GM18907 (cell line): ENCODE measurements around the gene PDE11A.
"Not testable (repeated sequence)": the region's sequence is repeated elsewhere in the genome, so short reads cannot be mapped to it uniquely, and the experiment has no call there.

Experiments used
- ATAC-seq: cut with Tn5 transposase; IDR thresholded peaks from one replicate; pipeline ENCODE4 v1.9.1; 2021; ENCODE audit warnings: mild to moderate bottlenecking, moderate library complexity; ENCODE audit not compliant: unreplicated experiment

The PDE11A gene

DNA sequence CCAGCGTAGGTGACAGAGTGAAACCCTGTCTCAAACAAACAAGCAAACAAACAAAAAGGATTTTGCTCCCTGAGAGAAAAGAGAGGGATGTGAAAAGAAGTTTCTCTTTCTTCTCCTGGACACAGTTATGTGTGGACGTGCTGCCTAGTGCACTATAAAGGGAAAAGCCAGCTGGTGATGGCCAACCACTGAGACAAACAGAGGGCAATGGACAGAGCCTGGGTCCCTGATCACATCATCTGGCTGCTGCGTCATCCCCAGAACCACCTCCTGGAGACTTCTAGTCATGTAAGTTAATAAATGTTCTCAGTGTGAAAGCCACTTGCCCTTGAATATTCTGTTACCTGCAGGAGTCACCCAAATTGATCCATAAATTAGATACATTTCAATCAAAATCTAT, 184.9 kb downstream of the PDE11A start:
- no peak for ATAC-seq

DNA sequence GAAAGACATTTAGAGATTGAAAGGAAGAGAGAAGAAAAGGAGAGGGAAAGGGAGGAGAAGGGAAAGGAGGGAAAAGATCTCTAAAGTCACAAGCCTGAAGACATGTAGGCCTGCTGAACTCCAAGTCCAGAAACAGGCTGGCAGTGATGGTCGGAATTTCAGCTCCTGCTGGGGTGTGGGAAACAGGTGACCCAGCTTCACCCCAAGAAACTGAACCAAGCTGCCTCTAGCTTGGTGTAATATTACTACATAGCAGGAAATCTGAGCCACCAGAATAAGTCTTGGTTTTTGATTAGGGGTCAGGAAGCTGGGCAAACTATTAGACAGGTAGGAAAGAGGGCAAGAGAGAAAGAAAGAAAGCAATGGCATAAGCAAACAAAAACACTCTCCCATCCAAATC, 185.8 kb downstream of the PDE11A start:
- ATAC-seq: no peak

DNA sequence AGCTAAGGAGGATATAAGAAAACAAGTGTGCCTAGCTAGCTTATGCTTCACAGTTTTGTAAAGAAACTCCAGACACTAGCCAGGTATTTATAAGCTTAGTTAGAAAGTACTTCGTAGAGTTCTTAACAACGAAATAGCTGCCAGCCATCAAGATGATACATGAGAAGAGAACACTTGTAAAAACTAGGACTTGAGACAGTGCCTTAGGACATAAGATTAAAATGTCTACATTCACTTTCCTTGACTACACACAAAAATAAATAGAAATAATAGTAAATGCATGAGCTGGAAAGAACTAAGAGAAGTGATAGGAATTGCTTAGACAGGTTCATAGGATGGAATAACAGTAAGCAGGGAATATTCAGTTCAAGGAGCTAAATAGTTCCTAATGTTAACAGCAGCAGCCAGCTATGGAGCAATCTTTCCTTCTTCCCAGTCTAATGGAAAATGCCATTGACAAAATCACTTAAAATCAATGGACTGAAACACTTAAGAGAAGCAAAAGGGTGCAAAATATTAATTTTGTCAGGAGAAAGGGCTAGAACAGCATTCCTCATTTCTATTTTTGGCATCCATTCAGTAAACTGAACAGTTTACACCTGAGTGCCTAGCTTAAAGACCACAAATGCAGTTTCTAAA, 186.6 kb downstream of the PDE11A start:
- no peak for ATAC-seq

DNA sequence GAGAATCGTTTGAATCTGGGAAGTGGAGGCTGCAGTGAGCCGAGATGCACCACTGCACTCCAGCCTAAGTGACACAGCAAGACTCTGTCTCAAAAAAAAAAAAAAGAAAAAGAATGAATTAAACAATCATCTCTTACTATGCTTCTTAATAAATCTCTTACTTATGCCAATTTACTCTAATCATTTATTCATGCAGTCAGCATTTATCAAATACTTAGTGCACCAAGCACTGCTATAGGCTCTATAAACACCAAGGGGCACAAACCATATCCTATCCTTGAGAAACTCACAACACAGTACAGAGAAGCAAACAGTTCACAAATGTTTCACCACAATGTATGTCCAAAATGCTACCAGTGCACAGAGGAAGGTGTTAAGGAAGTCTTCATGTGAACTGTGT, 189.4 kb downstream of the PDE11A start:
- no peak for ATAC-seq

DNA sequence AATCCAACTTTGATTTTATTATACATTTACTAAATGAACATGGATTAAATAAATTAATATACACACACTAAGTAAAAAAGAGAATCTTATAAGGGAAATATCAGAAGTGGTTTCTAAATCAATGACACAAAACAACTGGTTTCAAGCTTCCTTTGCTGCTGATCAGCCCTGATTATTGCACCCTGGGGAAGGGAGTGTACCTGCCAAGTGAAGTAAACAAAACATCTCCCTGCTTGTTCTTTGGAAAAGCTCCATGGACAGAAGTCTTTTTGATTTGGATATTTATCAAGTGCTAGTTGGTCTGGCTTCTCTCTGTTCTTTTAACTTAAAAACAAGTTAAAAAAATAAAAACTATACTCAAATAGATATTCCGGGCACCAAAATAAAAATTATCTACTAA, 190.1 kb downstream of the PDE11A start:
- no peak for ATAC-seq

DNA sequence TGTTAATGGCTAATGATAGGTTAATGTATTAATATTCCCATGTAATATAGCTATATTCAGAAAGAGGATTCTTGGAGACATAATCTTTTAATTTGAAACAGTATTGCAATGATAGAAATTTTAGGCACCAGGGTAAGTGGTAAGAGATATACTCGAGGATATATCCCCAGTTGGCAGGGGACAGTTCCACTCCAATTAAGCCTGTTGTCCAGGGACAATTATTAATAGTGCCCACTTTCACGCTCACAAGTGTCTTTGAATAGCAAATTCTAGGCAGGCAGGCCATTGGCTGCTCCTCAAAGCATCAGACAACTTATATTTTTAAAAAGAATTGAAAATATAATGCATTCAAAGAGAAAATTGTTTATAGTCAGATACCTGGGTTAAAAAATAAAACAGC, 190.7 kb downstream of the PDE11A start:
- no peak for ATAC-seq

DNA sequence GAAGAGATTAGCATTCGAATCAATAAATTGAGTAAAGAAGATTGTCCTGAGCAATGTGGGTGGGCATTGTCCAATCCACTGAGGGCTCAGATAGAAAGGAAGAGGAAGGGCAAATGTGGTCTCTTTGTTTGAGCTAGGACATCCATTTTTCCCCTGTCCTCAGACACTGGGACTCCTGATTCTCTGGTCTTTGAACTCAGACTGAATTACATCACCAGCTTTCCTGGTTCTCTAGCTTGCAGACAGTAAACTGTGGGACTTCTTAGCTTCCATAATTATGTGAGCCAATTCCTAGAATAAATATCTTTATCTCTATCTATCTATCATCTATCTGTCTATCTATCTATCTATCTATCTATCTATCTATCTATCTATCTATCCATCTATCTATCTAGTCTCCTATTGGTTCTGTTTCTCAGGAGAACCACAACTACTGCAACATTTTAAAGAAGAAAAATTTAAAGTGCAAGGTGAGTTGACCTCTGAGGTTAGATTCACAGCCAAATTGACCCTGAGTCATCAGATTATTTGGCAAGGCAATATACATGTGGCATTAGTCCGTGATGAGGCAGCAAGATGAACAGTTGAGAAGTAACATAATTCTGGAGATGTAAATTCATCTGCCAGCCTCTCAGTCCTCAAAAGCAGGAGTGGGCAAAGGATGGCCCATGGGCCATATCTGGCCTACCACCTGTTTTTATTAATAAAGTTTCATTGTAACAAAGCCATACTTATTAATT, 191.4 kb downstream of the PDE11A start:
- no peak for ATAC-seq

DNA sequence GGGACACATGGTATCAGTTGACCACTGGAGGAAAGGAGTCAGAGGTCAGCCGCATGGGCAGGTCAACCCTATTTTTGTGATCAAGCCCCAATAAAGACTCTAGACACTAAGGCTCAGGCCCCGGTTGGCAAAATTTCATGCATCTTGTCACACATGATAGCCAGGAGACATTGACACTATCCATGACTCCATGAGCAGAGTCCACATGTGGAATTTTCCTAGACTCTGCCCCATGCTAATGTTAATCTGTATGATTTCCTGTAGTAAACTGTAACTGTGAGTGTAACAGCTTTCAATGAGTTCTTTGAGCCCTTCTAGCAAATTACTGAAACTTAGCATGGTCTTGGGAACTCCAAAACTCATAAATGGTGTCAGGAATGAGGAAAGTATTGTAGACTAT, 192.3 kb downstream of the PDE11A start:
- ATAC-seq: no peak

DNA sequence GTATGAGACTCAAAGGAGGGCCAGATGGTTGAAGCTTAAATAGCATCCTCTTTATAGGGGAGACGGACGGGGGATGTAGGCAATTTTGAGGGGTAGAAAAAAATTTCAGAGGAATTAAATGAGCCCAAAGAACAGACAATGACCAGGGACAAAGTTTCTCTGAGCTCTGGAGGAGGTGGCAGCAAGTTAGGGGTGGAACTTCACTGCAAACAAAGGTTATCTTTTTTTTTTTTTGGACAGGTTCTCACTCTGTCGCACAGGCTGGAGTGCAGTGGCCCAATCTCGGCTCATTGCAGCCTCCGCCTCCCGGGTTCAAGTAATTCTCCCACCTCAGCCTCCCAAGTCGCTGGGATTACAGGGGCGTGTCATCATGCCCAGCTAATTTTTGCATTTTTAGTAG, 195.6 kb downstream of the PDE11A start:
- ATAC-seq: no peak

DNA sequence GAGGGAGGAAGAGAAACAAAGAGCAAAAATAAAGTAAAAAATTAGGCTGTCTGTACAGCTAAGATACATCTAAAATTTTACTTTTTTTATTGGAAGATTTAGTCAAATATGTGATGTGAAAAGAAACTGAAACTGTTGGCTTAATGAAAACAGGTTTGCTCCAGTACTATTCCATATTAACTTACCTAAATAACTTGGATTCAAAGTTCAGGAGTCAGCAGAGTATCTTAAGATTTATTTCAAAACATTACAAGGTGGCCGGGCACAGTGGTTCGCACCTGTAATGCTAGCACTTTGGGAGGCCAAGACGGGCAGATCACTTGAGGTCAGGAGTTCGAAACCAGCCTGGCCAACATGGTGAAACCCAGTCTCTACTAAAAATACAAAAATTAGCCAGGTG, 197.9 kb downstream of the PDE11A start:
- ATAC-seq: no peak

DNA sequence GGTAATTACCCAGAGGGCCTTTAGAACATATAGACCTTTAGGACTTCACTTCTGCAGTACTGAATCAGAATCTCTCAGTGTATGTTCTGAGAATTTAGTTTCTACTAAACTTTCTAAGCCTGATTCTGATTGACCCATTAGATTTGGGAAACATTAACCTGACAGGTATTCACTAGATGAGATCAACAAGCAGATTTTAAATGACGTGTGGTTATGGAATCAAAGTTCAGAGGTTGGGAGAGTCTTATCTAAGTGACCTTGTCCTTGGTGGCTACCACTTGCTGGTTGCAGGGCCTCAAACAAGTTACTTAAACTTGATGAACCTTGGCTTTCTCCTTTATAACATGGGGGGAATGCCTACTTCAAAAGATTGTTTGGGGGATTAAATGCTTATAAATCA, 198.7 kb downstream of the PDE11A start:
- no peak for ATAC-seq

DNA sequence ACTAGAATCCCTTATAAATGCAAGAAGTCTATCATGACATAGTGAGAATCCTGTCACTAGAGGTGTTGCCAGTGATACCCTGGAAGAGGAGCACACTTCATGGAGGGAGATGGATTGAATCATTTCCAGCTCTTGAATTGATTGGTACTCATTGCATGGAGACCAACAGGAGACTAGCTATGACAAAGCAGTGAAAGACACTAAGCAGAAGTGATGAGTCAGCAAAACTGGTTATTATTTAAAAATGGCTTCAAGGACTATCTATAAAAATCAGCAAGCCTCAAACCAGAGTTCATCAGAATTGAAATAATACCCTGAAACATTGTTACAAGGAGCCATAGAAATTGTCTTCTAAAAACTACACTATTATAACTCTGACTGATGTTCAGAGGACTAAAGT, 200.3 kb downstream of the PDE11A start:
- ATAC-seq: no peak

DNA sequence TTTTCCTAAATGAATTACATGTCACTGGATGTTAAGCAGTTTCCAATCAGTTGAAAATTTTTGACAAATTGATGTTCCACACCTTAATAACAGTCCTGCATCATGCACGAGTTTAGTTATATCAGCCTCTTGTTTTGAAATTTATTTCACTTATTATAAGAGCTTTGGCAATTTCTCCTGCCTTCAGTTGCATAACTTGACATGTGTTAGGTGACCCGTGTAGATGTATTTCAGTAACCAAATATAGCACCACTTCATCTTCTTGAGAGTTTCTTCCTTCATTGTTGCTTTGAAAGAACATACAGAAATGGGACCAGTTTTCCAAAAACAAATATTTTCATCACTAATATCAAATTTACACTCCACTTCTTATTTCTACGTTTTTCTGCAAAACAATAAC, 202.7 kb downstream of the PDE11A start:
- no peak for ATAC-seq

DNA sequence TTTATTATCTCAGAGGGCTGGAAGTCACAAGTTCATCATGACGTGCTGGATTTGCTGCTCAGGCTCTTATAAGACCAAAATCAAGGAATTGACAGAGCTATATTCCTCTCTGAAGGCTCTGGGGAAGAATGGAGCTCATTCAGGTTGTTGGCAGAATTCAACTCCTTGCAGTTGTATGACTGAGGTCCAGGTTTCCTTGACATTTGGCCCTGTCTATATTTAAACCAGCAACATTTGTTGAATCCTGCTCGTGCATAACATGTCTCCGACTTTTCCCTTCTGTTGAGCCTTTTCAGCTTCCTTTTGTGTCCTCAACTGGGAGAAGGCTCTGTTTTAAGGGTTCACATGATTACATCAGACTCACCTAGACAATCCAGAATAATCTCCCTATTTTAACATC, 203.4 kb downstream of the PDE11A start:
- ATAC-seq: no peak

DNA sequence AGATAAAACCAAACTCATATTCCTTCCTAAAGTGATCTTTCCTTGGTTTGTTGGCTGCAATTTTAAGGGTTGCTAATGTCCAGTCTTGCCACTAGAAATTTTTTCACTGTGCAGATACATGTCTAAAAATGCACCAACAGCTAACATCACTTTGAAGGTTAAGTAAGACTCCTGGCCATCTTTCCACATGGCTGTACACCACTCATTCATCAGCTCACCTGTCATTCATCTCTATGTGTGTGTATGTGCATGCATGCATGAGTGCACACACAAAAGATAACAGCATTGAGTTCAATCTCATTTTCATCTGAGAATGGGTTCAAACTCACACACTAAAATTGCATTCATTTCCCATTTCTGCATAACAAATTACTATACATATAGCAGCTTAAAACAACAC, 203.8 kb downstream of the PDE11A start:
- no peak for ATAC-seq

DNA sequence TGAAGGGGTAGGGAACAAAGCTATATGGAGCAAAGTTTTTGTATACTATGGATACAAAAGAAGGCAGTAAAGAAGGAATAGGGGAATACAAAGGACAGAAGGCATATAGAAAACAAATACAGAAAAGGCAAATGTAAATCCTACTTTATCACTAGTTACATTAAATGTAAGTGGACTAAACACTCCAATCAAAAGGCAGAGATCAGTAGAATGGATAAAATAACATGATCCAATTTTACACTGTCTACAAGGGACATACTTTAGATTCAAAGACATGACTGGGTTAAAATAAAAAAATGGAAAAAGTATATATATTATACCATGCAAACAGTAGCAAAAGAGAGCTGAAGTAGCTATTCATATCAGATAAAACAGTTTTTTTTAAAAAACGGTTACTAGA, 215.0 kb downstream of the PDE11A start:
- ATAC-seq: no peak

DNA sequence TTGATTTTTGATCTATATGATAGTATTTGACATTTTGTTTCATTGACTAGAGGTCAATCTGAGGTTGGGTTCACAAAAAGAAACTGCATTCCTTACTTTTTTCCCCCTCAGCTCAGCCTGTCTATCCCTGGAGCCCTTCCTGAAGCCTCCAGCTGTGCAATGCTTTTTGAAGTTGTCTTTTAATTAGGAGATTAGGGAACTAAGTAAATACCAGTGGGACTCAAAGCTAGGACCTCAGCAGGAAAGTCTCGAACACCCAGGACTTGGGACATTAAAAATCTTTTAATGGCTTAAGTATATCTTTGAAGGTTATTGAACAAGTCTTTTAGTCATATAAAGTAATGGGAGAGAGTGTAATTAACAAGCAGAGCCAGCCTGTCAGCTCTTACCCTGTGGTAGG, 220.2 kb downstream of the PDE11A start:
- ATAC-seq: no peak

DNA sequence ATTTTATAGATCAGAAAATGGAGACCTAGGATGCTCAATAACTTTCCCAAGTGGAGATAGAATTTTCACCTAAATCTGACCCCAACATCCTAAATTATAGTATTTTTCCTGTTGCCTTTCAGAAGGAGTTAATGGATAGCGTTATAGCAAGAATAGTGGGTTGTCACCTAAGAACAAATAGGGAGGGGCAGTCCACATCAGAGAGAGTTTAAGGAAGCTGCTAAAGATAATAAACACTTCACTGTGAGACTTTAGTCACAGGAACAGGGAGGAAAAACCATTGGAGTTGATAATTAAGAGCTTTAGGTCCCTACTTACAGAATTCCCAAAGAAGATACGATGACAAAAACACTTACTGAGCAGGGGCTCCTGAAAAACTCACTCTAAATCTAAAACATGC, 229.4 kb downstream of the PDE11A start:
- ATAC-seq: no peak

DNA sequence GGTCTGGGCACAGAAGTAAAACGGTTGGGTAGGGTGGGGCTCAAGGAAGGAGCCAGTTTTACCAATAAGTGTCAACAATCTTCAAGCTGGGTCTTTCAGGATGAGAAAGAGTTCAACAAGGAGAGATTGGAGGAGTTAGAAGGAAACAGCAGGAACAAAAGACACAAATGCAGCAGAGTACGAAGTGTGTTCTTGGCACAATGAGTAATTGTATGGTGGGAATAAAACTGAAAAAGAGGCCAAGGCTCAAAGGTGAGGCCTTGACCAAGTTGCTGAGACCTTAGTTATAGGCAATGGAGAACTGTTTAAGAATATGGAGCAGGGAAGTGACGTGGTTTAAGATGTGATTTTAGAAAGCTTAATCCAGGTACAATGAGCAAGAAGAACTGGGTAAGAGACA, 230.3 kb downstream of the PDE11A start:
- no peak for ATAC-seq

DNA sequence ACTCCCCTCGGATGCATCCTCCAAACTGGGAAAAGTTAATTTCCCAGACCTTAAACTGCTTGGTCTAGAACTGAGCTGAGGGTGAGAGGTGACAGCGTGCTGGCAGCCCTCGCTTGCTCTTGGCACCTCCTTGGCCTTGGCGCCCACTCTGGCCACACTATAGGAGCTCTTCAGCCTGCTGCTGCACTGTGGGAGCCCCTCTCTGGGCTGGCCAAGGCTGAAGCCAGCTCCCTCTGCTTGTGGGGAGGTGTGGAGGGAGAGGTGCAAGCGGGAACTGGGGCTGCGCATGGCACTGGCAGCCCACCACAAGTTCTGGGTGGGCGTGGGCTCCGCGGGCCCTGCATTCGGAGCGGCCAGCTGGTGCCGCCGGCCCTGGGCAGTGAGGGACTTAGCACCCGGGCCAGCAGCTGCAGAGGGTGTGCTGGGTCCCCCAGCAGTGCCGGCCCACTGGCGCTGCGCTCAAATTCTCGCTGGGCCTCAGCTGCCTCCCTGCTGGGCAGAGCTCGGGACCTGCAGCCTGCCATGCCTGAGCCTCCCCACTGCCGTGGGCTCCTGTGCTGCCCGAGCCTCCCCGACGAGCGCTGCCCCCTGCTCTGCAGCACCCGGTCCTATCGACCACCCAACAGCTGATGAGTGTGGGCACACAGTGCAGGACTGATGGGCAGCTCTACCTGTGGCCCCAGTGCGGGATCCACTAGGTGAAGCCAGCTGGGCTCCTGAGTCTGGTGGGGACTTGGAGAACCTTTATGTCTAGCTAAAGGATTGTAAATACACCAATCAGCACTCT, 237.0 kb downstream of the PDE11A start:
- ATAC-seq: not testable (repeated sequence)

DNA sequence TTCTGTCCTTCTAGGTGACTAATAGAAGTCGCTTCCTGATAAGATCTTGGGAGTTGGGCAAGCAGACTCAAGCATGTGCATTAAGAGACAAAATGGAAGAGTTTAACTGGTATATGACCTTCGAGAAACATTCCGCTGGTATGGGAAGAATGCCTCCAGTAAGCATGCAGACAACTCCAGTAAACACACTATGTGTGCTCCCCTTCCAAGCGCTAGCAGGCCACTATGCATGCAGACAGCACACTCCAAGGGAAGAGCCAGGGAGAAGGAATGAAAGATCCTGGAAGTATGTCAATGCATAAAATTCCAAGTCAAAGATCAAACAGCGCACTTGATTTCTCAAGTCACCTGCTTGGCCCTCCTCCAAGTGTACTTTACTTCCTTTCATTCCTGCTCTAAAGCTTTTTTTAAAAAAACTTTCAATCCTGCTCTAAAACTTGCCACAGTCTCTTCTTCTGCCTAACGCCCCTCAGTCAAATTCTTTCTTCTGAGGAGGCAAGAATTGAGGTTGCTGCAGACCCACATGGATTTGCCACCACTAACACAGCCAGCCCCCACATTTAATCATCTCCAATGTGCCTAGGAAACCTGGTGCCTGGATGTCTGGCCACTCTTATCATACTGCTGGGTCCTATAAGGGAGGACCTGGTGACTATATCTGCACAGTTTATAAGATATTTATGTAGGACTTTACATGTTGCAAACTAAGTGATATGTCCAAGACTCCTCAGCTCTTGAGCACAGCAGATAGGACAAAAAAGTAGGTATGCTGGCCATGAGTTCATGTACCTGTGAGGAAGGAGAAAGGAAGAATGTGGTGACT, 239.8 kb downstream of the PDE11A start:
- no peak for ATAC-seq
